Liver (tissue), 9 donors: ENCODE measurements around the gene SNAPIN. TPM values are rescaled to one million over a fixed set of nuclear protein-coding genes. Genes with fewer than 3 reads are reported as not detected.
A peak's percentile ranks its signal among the peaks of the same experiment; 100 is the strongest.
"Not testable (repeated sequence)": the region's sequence is repeated elsewhere in the genome, so short reads cannot be mapped to it uniquely, and the experiment has no call there.

ENCODE experiments used
- DNase-seq: peaks from one replicate; pipeline ENCODE4 v3.0.0-alpha.2; 2017; ENCODE audit warnings: low spot score
- H3K27ac ChIP-seq, 2 donors: one replicate each; pipeline ENCODE4 v1.7.0; 2013; ENCODE audit warnings: inconsistent platforms in 2 of 2, low read length in 2 of 2, control low read depth in 1 of 2, low read depth in 1 of 2, mild to moderate bottlenecking in 1 of 2
- H3K27me3 ChIP-seq, 4 donors: one replicate each; pipeline versions ENCODE4 v1.6.1 to v1.7.0; 2013; ENCODE audit warnings: low read length in 3 of 4, inconsistent platforms in 1 of 4, mild to moderate bottlenecking in 1 of 4, moderate library complexity in 1 of 4; ENCODE audit not compliant: control insufficient read depth in 4 of 4, insufficient read depth in 4 of 4
- H3K36me3 ChIP-seq, 4 donors: one replicate each; pipeline versions ENCODE4 v1.6.1 to v1.7.0; 2013; ENCODE audit warnings: low read length in 3 of 4, mild to moderate bottlenecking in 3 of 4, low read depth in 1 of 4, moderate library complexity in 1 of 4; ENCODE audit not compliant: control insufficient read depth in 4 of 4, insufficient read depth in 3 of 4
- H3K4me1 ChIP-seq, 4 donors: one replicate each; pipeline versions ENCODE4 v1.6.1 to v1.7.0; 2013; ENCODE audit warnings: low read length in 3 of 4, mild to moderate bottlenecking in 3 of 4, moderate library complexity in 1 of 4; ENCODE audit not compliant: control insufficient read depth in 4 of 4, insufficient read depth in 4 of 4
- H3K4me3 ChIP-seq, 3 donors: one replicate each; pipeline versions ENCODE4 v1.6.1 to v1.7.0; 2013; ENCODE audit warnings: low read length in 3 of 3, control low read depth in 1 of 3, low read depth in 1 of 3, mild to moderate bottlenecking in 1 of 3
- H3K9ac ChIP-seq, 2 donors: one replicate each; pipeline ENCODE4 v1.7.0; 2013; ENCODE audit warnings: low read length in 2 of 2, mild to moderate bottlenecking in 2 of 2, moderate library complexity in 2 of 2, control low read depth in 1 of 2, low read depth in 1 of 2
- H3K9me3 ChIP-seq, 4 donors: one replicate each; pipeline versions ENCODE4 v1.6.1 to v1.7.0; 2013; ENCODE audit warnings: low read length in 3 of 4; ENCODE audit not compliant: control insufficient read depth in 4 of 4
- ATF3 ChIP-seq: IDR thresholded peaks from 2 replicates; pipeline ENCODE4 v1.6.1; 2016; ENCODE audit warnings: antibody characterized with exemption
- EGR1 ChIP-seq, 2 donors: IDR thresholded peaks; 2 replicates each; pipeline ENCODE4 v1.6.1; 2016 to 2018; ENCODE audit warnings: antibody characterized with exemption in 2 of 2, low read depth in 2 of 2
- FOXA1 ChIP-seq: IDR thresholded peaks from 2 replicates; pipeline ENCODE4 v1.6.1; 2016; ENCODE audit warnings: antibody characterized with exemption
- GABPA ChIP-seq, 2 donors: IDR thresholded peaks in 1 of 2; conservative IDR thresholded peaks in 1 of 2; 2 replicates each; pipeline ENCODE4 v1.6.1; 2016; ENCODE audit warnings: antibody characterized with exemption in 2 of 2, mild to moderate bottlenecking in 1 of 2, moderate library complexity in 1 of 2
- HNF4G ChIP-seq: IDR thresholded peaks from 2 replicates; pipeline ENCODE4 v1.6.1; 2016; ENCODE audit warnings: antibody characterized with exemption
- JUND ChIP-seq, 2 donors: IDR thresholded peaks; 2 replicates each; pipeline ENCODE4 v1.6.1; 2016; ENCODE audit warnings: antibody characterized with exemption in 2 of 2
- NR2F2 ChIP-seq: IDR thresholded peaks from 2 replicates; pipeline ENCODE4 v1.6.1; 2016; ENCODE audit warnings: antibody characterized with exemption
- RAD21 ChIP-seq, 2 donors: IDR thresholded peaks; 2 replicates each; pipeline ENCODE4 v1.6.1; 2016; ENCODE audit warnings: antibody characterized with exemption in 2 of 2, mild to moderate bottlenecking in 2 of 2
- RXRA ChIP-seq, 2 donors: IDR thresholded peaks; 2 replicates each; pipeline ENCODE4 v1.6.1; 2017 to 2018; ENCODE audit warnings: antibody characterized with exemption in 2 of 2, mild to moderate bottlenecking in 1 of 2
- TAF1 ChIP-seq: conservative IDR thresholded peaks from 2 replicates; pipeline ENCODE4 v1.6.1; 2016; ENCODE audit warnings: antibody characterized with exemption, mild to moderate bottlenecking
- YY1 ChIP-seq: IDR thresholded peaks from 2 replicates; pipeline ENCODE4 v1.6.1; 2016; ENCODE audit warnings: antibody characterized with exemption, mild to moderate bottlenecking
- WGBS: extraction: QIAGEN DNeasy Blood & Tissue Kit; methylation state at CpG from one replicate; pipeline ENCODE4 v1.1.7; 2013; 5-methylcytosine and 5-hydroxymethylcytosine counted together
- polyA plus RNA-seq, 2 donors: library from polyadenylated mRNA; stranded (reverse) in 1 of 2; unstranded in 1 of 2; fragments of 200-250 nt in 1 of 2; fragments of >200 nt in 1 of 2; fragmentation: Nextera tagmentation in 1 of 2; extraction: Ambion mirVana in 1 of 2; gene quantifications; one replicate each; pipeline versions ENCODE4 v1.2.1 to v1.2.3, GENCODE V29; 2013 to 2015
- total RNA-seq, 2 donors: library from RNA; depleted of rRNA; stranded (reverse); fragments of >200 nt; gene quantifications; one replicate each; pipeline ENCODE4 v1.2.3, GENCODE V29; 2014
- TF ChIP-seq, protein P1 (sequence below): fragments of 150-350 bp; IDR thresholded peaks from 2 replicates; pipeline ENCODE4 v1.5.1; 2017; ENCODE audit warnings: improper control_type of control experiment, low read depth, low read length; ENCODE audit not compliant: missing input control
- TF ChIP-seq, protein P2 (sequence below): IDR thresholded peaks from 2 replicates; pipeline ENCODE4 v1.6.1; 2016; ENCODE audit warnings: antibody characterized with exemption, mild to moderate bottlenecking
- TF ChIP-seq, protein P3 (sequence below): IDR thresholded peaks from 2 replicates; pipeline ENCODE4 v1.6.1; 2016; ENCODE audit warnings: antibody characterized with exemption
- donor health status: healthy.
- donor health status: healthy.
- donor health status: healthy.
- donor health status: healthy.
- donor health status: healthy.

The SNAPIN gene
- total and polyA plus RNA-seq, 4 donors = 20.0 to 30.5 (median 24.2) TPM

- TF ChIP-seq NR2F2 = peak; percentile 82
- TF ChIP-seq, protein P1, sequence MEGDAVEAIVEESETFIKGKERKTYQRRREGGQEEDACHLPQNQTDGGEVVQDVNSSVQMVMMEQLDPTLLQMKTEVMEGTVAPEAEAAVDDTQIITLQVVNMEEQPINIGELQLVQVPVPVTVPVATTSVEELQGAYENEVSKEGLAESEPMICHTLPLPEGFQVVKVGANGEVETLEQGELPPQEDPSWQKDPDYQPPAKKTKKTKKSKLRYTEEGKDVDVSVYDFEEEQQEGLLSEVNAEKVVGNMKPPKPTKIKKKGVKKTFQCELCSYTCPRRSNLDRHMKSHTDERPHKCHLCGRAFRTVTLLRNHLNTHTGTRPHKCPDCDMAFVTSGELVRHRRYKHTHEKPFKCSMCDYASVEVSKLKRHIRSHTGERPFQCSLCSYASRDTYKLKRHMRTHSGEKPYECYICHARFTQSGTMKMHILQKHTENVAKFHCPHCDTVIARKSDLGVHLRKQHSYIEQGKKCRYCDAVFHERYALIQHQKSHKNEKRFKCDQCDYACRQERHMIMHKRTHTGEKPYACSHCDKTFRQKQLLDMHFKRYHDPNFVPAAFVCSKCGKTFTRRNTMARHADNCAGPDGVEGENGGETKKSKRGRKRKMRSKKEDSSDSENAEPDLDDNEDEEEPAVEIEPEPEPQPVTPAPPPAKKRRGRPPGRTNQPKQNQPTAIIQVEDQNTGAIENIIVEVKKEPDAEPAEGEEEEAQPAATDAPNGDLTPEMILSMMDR = no peak
- peak; percentile 55 for TF ChIP-seq TAF1
- TF ChIP-seq JUND (IDR thresholded peaks at IDR 0.05) = peak; percentile 19 to 60
- TF ChIP-seq EGR1 (IDR thresholded peaks at IDR 0.05; ENCODE audit: low read depth in 2 of 2) = no peak
These were observed 12.5 kb downstream of the SNAPIN start, which contains the start of gene ILF2 (continued) for GRCh38 chr1:153670859-153671627.

- WGBS = 16% methylated on average over 28 of the region's 28 CpGs
- H3K4me3 ChIP-seq = peak overlapping the region; percentile 2 to 67 (median 28)
- not testable (repeated sequence) for DNase-seq
These were observed 13.3 kb downstream of the SNAPIN start for GRCh38 chr1:153671628-153672353.

GRCh38 chr1:153673511-153673910, 15.0 kb downstream of the SNAPIN start:
- no peaks in the 10 kb centered on the region for H3K9me3 ChIP-seq
- TF ChIP-seq FOXA1 = no peak
- TF ChIP-seq GABPA (IDR thresholded peaks at IDR 0.05 in 1 of 2, conservative IDR thresholded peaks at IDR 0.05 in 1 of 2) = no peak
- TF ChIP-seq RXRA (IDR thresholded peaks at IDR 0.05) = no peak
- TF ChIP-seq ATF3 = no peak
- TF ChIP-seq, protein P1 = no peak
- TF ChIP-seq, protein P2, sequence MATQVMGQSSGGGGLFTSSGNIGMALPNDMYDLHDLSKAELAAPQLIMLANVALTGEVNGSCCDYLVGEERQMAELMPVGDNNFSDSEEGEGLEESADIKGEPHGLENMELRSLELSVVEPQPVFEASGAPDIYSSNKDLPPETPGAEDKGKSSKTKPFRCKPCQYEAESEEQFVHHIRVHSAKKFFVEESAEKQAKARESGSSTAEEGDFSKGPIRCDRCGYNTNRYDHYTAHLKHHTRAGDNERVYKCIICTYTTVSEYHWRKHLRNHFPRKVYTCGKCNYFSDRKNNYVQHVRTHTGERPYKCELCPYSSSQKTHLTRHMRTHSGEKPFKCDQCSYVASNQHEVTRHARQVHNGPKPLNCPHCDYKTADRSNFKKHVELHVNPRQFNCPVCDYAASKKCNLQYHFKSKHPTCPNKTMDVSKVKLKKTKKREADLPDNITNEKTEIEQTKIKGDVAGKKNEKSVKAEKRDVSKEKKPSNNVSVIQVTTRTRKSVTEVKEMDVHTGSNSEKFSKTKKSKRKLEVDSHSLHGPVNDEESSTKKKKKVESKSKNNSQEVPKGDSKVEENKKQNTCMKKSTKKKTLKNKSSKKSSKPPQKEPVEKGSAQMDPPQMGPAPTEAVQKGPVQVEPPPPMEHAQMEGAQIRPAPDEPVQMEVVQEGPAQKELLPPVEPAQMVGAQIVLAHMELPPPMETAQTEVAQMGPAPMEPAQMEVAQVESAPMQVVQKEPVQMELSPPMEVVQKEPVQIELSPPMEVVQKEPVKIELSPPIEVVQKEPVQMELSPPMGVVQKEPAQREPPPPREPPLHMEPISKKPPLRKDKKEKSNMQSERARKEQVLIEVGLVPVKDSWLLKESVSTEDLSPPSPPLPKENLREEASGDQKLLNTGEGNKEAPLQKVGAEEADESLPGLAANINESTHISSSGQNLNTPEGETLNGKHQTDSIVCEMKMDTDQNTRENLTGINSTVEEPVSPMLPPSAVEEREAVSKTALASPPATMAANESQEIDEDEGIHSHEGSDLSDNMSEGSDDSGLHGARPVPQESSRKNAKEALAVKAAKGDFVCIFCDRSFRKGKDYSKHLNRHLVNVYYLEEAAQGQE = no peak
- TF ChIP-seq YY1 = no peak
- TF ChIP-seq, protein P3, sequence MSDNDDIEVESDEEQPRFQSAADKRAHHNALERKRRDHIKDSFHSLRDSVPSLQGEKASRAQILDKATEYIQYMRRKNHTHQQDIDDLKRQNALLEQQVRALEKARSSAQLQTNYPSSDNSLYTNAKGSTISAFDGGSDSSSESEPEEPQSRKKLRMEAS = no peak
- no peak for TF ChIP-seq TAF1
- TF ChIP-seq HNF4G = no peak
- TF ChIP-seq EGR1 (IDR thresholded peaks at IDR 0.05; ENCODE audit: low read depth in 2 of 2) = no peak
- TF ChIP-seq RAD21 (IDR thresholded peaks at IDR 0.05) = no peak
- TF ChIP-seq NR2F2 = no peak
- H3K36me3 ChIP-seq = peaks cover 0 to 2% (median under 1%) of the 10 kb centered on the region in 4 donors
- H3K27me3 ChIP-seq = no peaks in the 10 kb centered on the region
- no peak overlapping the region for H3K9ac ChIP-seq
- H3K27ac ChIP-seq = no peak overlapping the region
- no peak overlapping the region for H3K4me3 ChIP-seq
- peaks cover 7 to 29% (median 24%) of the 10 kb centered on the region in 4 donors for H3K4me1 ChIP-seq
- no peak for DNase-seq
- WGBS = 98% methylated on average over 2 of the region's 2 CpGs

More at GRCh38 chr1:153671628-153672353, 13.3 kb downstream of the SNAPIN start:
- peaks cover 6 to 17% (median 13%) of the 10 kb centered on the region in 4 donors for H3K36me3 ChIP-seq
- H3K27ac ChIP-seq = peak overlapping the region; percentile 89 to 94
- not testable (repeated sequence) for H3K9me3 ChIP-seq, H3K27me3 ChIP-seq
- H3K9ac ChIP-seq = peak overlapping the region; percentile 76 to 92
- H3K4me1 ChIP-seq = peaks cover 7 to 18% (median 15%) of the 10 kb centered on the region in 4 donors
